Measurements from ENCODE around the gene COP1.

COP1 gene

GRCh38 chr1:176118985-176119384, 88.1 kb downstream of the COP1 start:
- no peak for DNase-seq (ENCODE audit: low read depth)
- TF ChIP-seq, protein P1, sequence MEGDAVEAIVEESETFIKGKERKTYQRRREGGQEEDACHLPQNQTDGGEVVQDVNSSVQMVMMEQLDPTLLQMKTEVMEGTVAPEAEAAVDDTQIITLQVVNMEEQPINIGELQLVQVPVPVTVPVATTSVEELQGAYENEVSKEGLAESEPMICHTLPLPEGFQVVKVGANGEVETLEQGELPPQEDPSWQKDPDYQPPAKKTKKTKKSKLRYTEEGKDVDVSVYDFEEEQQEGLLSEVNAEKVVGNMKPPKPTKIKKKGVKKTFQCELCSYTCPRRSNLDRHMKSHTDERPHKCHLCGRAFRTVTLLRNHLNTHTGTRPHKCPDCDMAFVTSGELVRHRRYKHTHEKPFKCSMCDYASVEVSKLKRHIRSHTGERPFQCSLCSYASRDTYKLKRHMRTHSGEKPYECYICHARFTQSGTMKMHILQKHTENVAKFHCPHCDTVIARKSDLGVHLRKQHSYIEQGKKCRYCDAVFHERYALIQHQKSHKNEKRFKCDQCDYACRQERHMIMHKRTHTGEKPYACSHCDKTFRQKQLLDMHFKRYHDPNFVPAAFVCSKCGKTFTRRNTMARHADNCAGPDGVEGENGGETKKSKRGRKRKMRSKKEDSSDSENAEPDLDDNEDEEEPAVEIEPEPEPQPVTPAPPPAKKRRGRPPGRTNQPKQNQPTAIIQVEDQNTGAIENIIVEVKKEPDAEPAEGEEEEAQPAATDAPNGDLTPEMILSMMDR (conservative IDR thresholded peaks at IDR 0.05; ENCODE audit: control insufficient read depth, insufficient read depth, low read depth, low read length) = no peak
- H3K4me3 ChIP-seq (ENCODE audit: control insufficient read depth, low read depth, low read length) = no peak overlapping the region

GRCh38 chr1:176111835-176112234, 95.3 kb downstream of the COP1 start:
- TF ChIP-seq, protein P1 (conservative IDR thresholded peaks at IDR 0.05; ENCODE audit: control insufficient read depth, insufficient read depth, low read depth, low read length) = no peak
- peak; percentile 68 for DNase-seq (ENCODE audit: low read depth)
- H3K4me3 ChIP-seq (ENCODE audit: control insufficient read depth, low read depth, low read length) = no peak overlapping the region

GRCh38 chr1:176110203-176110602, 96.9 kb downstream of the COP1 start:
- TF ChIP-seq, protein P1 (conservative IDR thresholded peaks at IDR 0.05; ENCODE audit: control insufficient read depth, insufficient read depth, low read depth, low read length) = no peak
- no peak overlapping the region for H3K4me3 ChIP-seq (ENCODE audit: control insufficient read depth, low read depth, low read length)
- no peak for DNase-seq (ENCODE audit: low read depth)

DNA sequence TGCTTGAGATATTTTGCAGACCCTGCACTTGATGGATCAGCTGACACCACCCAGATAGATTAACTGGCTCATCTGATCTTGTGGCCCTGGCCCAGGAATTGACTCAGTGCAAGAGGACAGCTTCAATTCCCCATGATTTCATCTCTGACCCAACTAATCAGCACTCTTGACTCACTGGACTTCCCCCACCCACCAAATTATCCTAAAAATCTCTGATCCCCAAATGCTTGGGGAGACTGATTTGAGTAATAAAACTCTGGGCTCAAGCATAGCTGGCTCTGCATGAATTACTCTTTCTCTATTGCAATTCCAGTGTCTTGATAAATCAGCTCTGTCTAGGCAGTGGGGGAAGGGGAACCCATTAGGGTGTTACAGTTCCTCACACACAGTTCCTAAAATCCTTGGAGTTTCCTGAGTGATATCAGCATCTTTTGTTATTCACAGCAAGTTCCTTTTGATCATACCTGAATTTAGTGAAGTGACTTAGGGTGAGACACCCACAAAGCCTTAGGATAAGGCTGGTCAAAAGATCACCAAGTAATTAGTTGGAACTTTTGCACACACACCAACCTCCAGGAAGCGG, 104.2 kb downstream of the COP1 start:
- peak; percentile 66 for DNase-seq (ENCODE audit: low read depth)
- TF ChIP-seq, protein P1 (conservative IDR thresholded peaks at IDR 0.05; ENCODE audit: control insufficient read depth, insufficient read depth, low read depth, low read length) = no peak
- no peak overlapping the region for H3K4me3 ChIP-seq (ENCODE audit: control insufficient read depth, low read depth, low read length)

GRCh38 chr1:176101951-176102642, 105.0 kb downstream of the COP1 start:
- TF ChIP-seq, protein P1 (conservative IDR thresholded peaks at IDR 0.05; ENCODE audit: control insufficient read depth, insufficient read depth, low read depth, low read length) = no peak
- peak; percentile 37 for DNase-seq (ENCODE audit: low read depth)
- H3K4me3 ChIP-seq (ENCODE audit: control insufficient read depth, low read depth, low read length) = no peak overlapping the region

DNA sequence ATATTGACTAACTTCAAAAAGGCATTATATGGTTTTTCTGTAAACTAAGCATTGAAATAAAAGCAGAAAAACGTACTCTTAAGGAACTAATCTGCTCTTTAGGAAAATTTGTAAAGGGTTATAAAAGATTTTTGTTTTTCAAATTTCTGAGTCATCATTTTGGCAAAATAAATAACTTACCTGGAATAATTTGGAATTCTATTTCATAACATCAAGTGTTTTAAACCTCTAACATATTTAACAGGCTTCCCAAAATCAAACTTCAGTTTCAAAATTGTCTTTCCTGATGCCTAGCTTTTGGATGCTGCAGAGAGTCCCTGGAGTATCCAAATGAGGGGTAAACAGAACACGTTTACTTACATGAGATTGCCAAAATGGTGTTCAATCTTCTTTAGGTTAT, 108.5 kb downstream of the COP1 start:
- no peak overlapping the region for H3K4me3 ChIP-seq (ENCODE audit: control insufficient read depth, low read depth, low read length)
- TF ChIP-seq, protein P1 (conservative IDR thresholded peaks at IDR 0.05; ENCODE audit: control insufficient read depth, insufficient read depth, low read depth, low read length) = no peak
- DNase-seq (ENCODE audit: low read depth) = no peak
